ENCODE measurements around the gene MTR.

DNA sequence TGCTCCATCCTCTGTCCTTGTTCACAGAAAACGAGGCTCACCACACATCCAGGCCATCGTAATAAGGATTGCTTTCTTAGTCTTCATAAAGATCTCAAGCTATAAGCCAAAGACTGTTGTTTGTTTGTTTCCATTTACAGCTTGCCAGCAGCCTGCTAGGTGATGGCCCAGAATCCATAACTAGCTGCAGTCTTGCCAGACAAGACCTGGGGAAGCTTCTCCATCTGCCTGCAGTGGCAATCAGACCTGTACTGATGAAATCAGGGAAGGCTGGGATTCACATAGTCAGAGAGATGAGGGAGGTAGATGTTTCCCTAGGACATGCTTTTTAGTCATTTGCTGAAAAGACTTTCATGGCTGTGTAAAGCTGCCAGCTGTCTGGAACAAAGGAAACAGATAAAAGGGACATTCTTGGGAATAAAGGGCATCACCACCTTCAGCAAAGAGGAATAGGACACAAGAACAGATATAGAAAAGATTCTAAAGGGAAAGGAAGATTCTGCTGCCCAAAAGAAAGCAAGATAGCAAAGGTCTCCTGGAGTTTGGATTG is 158.1 kb downstream of the MTR start:
- TF ChIP-seq, protein P1, sequence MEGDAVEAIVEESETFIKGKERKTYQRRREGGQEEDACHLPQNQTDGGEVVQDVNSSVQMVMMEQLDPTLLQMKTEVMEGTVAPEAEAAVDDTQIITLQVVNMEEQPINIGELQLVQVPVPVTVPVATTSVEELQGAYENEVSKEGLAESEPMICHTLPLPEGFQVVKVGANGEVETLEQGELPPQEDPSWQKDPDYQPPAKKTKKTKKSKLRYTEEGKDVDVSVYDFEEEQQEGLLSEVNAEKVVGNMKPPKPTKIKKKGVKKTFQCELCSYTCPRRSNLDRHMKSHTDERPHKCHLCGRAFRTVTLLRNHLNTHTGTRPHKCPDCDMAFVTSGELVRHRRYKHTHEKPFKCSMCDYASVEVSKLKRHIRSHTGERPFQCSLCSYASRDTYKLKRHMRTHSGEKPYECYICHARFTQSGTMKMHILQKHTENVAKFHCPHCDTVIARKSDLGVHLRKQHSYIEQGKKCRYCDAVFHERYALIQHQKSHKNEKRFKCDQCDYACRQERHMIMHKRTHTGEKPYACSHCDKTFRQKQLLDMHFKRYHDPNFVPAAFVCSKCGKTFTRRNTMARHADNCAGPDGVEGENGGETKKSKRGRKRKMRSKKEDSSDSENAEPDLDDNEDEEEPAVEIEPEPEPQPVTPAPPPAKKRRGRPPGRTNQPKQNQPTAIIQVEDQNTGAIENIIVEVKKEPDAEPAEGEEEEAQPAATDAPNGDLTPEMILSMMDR (IDR thresholded peaks at IDR 0.05; ENCODE audit: insufficient read depth, low read length, poor library complexity, severe bottlenecking): no peak
- TF ChIP-seq EZH2phosphoT487 (conservative IDR thresholded peaks at IDR 0.05; ENCODE audit: low read length): no peak

Data from SU-DHL-6 (cell line).